T47D (cell line): ENCODE results near the gene P2RY2.
"Not testable (repeated sequence)": the region's sequence is repeated elsewhere in the genome, so short reads cannot be mapped to it uniquely, and the experiment has no call there.

Source experiments
- DNase-seq, 2 experiments: peaks; one replicate each; pipeline versions ENCODE4 v3.0.0 to v3.0.0-alpha.2; 2011 to 2012; ENCODE audit warnings: low read depth in 1 of 2, low spot score in 1 of 2
- JUND ChIP-seq: IDR thresholded peaks from 2 replicates; pipeline ENCODE4 v1.6.1; 2012; ENCODE audit warnings: low read depth
- in situ Hi-C: cut with HindIII; loops from 2 replicates; pipeline ENCODE4 v1.10.0; 2016; ENCODE audit warnings: low sequenced_read_pairs, low pct_unique_long_range_greater_than_20kb

P2RY2 gene

DNA sequence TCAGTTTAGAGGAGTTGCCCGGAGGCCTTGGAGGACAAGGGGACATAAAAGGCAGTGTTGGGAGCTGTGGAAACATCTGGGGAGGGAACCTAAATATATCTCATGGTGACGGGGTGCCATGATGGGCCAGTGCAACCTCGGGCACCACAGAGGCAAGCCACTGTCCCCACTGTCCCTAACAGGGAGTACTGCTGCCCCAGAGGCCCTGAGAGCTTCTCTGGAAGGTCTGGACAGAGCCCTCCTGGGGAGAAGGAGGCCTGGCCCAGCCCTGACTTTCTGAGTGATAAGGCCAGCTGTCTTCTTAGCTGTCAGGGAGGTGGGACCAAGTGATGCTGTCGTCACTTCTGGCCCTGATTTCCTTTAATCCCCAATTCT, 48.6 kb downstream of the P2RY2 start:
- in situ Hi-C loops: no loop called here
- no peak for DNase-seq

GRCh38 chr11:73267122-73267846, 49.2 kb downstream of the P2RY2 start:
- in situ Hi-C loops: no loop called here
- no peak for TF ChIP-seq JUND
- no peak for DNase-seq

More for the DNA sequence above, 48.6 kb downstream of the P2RY2 start:
- TF ChIP-seq JUND: no peak

GRCh38 chr11:73267906-73268540, 49.9 kb downstream of the P2RY2 start:
- in situ Hi-C loops: no loop called here
- no peak for TF ChIP-seq JUND

DNA sequence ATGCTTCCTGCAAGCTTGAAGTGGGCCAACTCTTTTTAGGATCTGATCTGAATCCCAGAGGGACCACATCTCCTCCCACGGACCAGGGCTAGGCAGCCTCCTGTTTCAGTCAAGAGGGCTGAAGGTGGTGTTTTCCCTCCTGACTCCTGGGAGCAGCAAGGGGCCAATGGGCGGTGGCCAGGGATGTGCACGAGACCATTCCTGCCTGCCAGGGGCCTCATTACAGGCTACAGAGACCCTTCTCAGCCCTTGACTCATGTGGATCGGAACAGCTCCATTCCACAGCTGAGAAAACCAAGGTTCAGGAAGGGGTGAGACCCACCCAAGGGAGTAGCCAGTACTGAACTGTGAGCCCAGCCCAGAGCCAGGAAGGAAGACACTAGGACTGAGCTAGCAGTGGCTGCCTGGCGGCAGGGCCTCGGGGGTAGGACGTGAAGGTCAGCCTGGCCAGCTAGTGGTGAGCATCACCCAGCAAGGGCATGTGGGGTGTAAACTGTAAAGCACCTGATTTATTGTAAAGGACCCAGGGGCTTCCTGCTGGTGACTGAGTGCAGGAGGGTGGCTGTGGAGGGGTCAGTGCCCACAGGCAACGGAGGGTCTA, 50.7 kb downstream of the P2RY2 start:
- in situ Hi-C loops: no loop called here
- DNase-seq: no peak
- TF ChIP-seq JUND: no peak

More at GRCh38 chr11:73267906-73268540, 49.9 kb downstream of the P2RY2 start:
- no peak for DNase-seq

DNA sequence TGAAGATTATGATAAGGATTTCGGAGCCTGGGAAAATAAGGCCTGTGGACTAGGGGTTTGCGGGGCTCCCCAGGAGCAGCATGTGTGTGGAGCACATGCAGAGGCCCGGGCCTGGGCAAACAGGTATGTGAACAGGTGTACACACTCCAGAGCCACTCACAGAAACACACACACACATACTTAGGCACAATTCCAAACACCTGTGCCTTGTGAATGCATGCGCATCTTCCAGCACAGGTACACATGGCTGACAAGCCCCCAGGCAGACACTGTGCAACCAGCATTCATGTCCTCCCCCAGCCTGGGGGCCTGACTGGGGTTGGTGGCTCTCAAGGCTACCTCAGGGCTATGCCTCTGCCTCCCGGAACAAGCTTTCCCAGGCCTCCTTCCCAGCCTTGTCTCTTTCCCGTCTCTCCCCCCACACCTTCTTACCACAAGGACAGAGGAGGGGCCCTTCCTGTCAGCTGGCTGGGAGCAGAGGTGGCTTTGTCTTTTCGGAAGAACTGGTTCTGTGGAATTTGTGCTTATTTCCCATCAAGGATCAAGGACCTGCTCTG, 51.5 kb downstream of the P2RY2 start:
- in situ Hi-C loops: no loop called here
- peak in 1 of 2 experiments; percentile 89 for DNase-seq
- TF ChIP-seq JUND: no peak

- DNase-seq: no peak
- in situ Hi-C loops: no loop called here
- no peak for TF ChIP-seq JUND
These were observed 52.2 kb downstream of the P2RY2 start for GRCh38 chr11:73270016-73270854.

GRCh38 chr11:73270855-73271477, 52.9 kb downstream of the P2RY2 start:
- in situ Hi-C loops: no loop called here
- no peak for TF ChIP-seq JUND
- no peak for DNase-seq

DNA sequence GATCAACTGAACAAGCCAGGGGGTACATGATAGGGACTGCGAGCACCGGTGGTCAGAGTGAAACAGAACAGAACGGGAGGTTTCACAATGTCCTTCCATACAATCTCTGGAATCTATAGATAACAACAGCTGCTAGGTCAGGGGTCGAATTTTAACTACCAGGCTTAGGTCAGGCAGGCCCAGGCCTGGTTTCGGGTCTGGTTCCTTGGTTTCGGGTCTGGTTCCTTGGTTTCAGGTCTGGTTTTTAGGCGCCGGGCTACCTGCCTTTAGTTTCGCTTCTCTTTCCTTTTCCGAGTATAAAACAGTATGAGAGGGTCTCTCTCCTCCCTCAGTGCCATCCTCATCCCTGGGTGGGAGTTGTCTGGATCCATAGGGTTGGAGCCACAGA, 53.4 kb downstream of the P2RY2 start:
- DNase-seq, in situ Hi-C loops: not testable (repeated sequence)

GRCh38 chr11:73271936-73272679, 54.0 kb downstream of the P2RY2 start, which contains the start of gene P2RY6:
TSS of gene P2RY6 (plus strand) at chr11:73272338. CDS start at chr11:73296519, 24,181 bp downstream.
- DNase-seq: peak; percentile 82 to 98
- in situ Hi-C loops: no loop called here
- TF ChIP-seq JUND: no peak

DNA sequence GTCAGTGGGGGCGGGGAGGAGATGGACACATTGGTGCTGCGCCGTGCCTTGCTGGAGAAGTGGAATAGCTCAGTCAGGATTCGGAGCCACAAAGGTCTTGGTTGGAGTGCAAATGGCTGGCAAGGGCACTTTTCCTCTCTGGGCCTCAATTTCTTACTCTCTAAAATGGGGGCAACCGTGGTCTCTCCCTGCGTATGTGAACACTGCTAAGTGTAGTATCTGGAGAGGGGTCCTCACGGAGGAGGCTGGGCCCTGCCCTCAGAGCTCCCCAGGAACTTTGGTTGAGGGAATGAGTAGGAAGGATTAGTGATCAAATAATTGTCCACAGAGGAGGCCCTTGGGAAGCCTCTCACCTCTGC, 54.6 kb downstream of the P2RY2 start:
- DNase-seq: no peak
- in situ Hi-C loops: no loop called here
- TF ChIP-seq JUND: no peak

- in situ Hi-C loops: no loop called here
- TF ChIP-seq JUND: no peak
- DNase-seq: peak in 1 of 2 experiments; percentile 49
These were observed 55.3 kb downstream of the P2RY2 start for GRCh38 chr11:73273222-73273895.

DNA sequence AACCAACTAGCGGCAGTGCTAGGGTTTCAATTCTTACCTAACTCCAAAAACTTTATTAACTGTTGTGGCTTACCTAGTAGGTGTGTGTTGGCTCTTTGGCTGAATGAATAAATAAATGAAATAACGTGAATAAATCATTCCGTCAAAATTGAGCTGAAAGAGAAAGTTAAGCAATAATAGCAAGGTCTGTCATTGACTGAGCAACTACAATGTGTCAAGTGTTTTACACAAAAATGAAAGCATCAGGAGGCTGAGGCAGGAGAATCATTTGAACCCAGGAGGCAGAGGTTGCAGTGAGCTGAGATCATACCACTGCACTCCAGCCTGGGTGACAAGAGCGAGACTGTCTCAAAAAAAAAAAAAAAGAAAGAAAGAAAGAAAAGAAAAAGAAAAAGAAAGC, 56.1 kb downstream of the P2RY2 start:
- in situ Hi-C loops, DNase-seq: not testable (repeated sequence)
